OCI-LY3 (cell line): Measurements from ENCODE around the gene PIP4K2C.

Experiments
- H2AFZ ChIP-seq: fragments of 200-600, 300-600 bp; shearing (Covaris generic); 2 replicates; pipeline ENCODE4 v1.6.0; 2014; ENCODE audit warnings: antibody characterized with exemption, low read depth, low read length
- H3K27ac ChIP-seq: fragments of 200-600, 300-600 bp; sonication (generic); 2 replicates; pipeline ENCODE4 v1.5.1; 2014; ENCODE audit warnings: mild to moderate bottlenecking, low read length, moderate library complexity, mixed read lengths
- H3K27me3 ChIP-seq: fragments of 200-600, 300-600 bp; sonication (generic); 2 replicates; pipeline ENCODE4 v1.6.1; 2014; ENCODE audit warnings: low read depth, low read length, mixed read lengths
- H3K36me3 ChIP-seq: fragments of 200-600, 300-600 bp; sonication (generic); replicated peaks from 2 replicates; pipeline ENCODE3; 2014; ENCODE audit warnings: low read depth, low read length, mixed read lengths
- H3K4me1 ChIP-seq: fragments of 300-600, 200-600 bp; sonication (generic); 2 replicates; pipeline ENCODE4 v1.6.1; 2014; ENCODE audit warnings: low read length, mixed read lengths
- H3K4me2 ChIP-seq: fragments of 200-600, 300-600 bp; sonication (generic); 2 replicates; pipeline ENCODE4 v1.6.1; 2014; ENCODE audit warnings: low read length, mixed read lengths
- H3K4me3 ChIP-seq: fragments of 300-600, 200-600 bp; sonication (generic); 2 replicates; pipeline ENCODE4 v1.5.1; 2014; ENCODE audit warnings: antibody characterized with exemption, mild to moderate bottlenecking, low read length, moderate library complexity
- H3K79me2 ChIP-seq: fragments of 300-600, 200-600 bp; shearing (Covaris generic); 2 replicates; pipeline ENCODE4 v1.6.1; 2014; ENCODE audit warnings: mild to moderate bottlenecking, low read length, mixed read lengths
- H3K9ac ChIP-seq: fragments of 300-600, 200-600 bp; shearing (Covaris generic); 2 replicates; pipeline ENCODE4 v1.6.0; 2014; ENCODE audit warnings: mild to moderate bottlenecking, low read length, moderate library complexity
- H3K9me3 ChIP-seq: fragments of 200-600, 300-600 bp; shearing (Covaris generic); 2 replicates; pipeline ENCODE4 v1.6.1; 2014; ENCODE audit warnings: low read length, mixed read lengths; ENCODE audit not compliant: insufficient read depth
- H4K20me1 ChIP-seq: fragments of 200-600, 300-600 bp; sonication (generic); 2 replicates; pipeline ENCODE4 v1.6.1; 2016; ENCODE audit warnings: low read length, mixed read lengths; ENCODE audit not compliant: insufficient read depth
- CTCF ChIP-seq: fragments of 200-600, 300-600 bp; sonication (generic); IDR thresholded peaks from 2 replicates; pipeline ENCODE4 v1.5.1; 2014; ENCODE audit warnings: antibody characterized with exemption, low read length, low read depth
- EZH2phosphoT487 ChIP-seq: fragments of 200-600 bp; shearing (Covaris generic); IDR thresholded peaks from 2 replicates; pipeline ENCODE4 v1.6.1; 2018; ENCODE audit warnings: antibody characterized with exemption, mixed run types, low read depth

PIP4K2C gene

DNA sequence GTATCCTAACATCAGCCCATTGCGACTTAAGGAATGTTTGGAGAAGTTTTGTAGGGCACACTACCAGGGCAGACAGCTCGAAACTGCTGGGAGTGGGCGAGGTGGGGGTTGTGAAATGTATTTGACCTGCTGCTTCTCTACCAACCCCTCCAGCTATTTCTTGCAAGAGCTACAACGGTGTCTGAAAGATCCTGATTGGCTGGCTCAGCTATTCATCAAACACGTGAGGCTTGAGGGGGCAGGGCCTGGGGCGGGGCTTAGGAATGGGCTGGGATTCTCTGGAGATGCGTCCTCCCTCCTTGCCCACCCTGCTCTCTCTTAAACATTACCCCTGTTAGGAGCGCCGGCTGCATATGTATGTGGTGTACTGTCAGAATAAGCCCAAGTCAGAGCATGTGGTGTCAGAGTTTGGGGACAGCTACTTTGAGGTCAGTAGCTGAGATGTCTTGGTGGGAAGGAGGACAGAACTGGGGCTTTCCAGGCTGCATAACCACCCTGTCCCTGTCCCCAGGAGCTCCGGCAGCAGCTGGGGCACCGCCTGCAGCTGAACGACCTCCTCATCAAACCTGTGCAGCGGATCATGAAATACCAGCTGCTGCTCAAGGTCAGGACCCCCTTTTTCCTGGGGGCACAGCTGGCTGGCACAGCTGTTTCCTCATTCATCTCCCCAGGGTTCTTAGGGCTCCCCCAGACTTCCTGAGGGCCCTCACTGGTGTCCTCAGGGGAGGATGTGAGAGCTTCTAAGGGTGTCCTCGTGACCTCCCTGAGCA, 23.4 kb downstream of the PIP4K2C start:
- no peaks in the 10 kb centered on the region for H3K27me3 ChIP-seq
- peaks cover 4% of the 10 kb centered on the region for H3K36me3 ChIP-seq
- TF ChIP-seq CTCF (no peak), EZH2phosphoT487 (no peak)

GRCh38 chr12:57614948-57615500, 24.0 kb downstream of the PIP4K2C start:
- peak overlapping the region; percentile 56; the same call in 1 of the 2 replicates for H3K4me2 ChIP-seq
- H3K27me3 ChIP-seq = no peaks in the 10 kb centered on the region
- peaks cover 4% of the 10 kb centered on the region for H3K36me3 ChIP-seq

More for the DNA sequence above, 23.4 kb downstream of the PIP4K2C start:
- Histone ChIP-seq H3K27ac (peak overlapping the region; percentile 30; the same call in 1 of the 2 replicates), H3K79me2 (no peaks in the 10 kb centered on the region), H3K9ac (no peak overlapping the region), H4K20me1 (no peaks in the 10 kb centered on the region), H3K9me3 (no peaks in the 10 kb centered on the region), H2AFZ (no peak overlapping the region), H3K4me2 (peak overlapping the region; percentile 56), H3K4me3 (peak overlapping the region; percentile 26), H3K4me1 (peaks cover 28% of the 10 kb centered on the region)

DNA sequence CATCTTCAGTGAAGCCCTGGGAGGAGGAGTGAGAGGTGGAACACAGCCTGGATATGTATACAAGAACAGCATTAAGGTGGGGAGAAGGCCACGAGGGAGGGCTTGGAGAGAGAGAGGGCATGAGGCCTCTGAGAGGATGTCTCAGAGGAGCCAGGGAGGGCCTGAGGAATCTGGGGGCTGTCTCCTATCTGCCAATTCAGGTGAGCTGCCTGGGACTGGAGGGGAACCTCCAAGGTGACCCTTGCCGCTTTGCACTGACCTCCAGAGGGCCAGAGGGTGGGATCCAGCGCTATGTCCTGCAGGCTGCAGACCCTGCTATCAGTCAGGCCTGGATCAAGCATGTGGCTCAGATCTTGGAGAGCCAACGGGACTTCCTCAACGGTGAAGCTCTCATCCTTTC, 24.6 kb downstream of the PIP4K2C start:
- no peak overlapping the region for H3K9ac ChIP-seq
- no peak overlapping the region for H3K4me2 ChIP-seq
- peaks cover 4% of the 10 kb centered on the region for H3K36me3 ChIP-seq
- no peaks in the 10 kb centered on the region for H3K79me2 ChIP-seq
- peaks cover 27% of the 10 kb centered on the region for H3K4me1 ChIP-seq
- H3K27ac ChIP-seq = no peak overlapping the region
- no peaks in the 10 kb centered on the region for H3K9me3 ChIP-seq
- TF ChIP-seq EZH2phosphoT487 (no peak), CTCF (no peak)
- no peaks in the 10 kb centered on the region for H4K20me1 ChIP-seq
- no peaks in the 10 kb centered on the region for H3K27me3 ChIP-seq
- no peak overlapping the region for H3K4me3 ChIP-seq
- H2AFZ ChIP-seq = no peak overlapping the region

More at GRCh38 chr12:57614948-57615500, 24.0 kb downstream of the PIP4K2C start:
- no peak for TF ChIP-seq CTCF
- no peak for TF ChIP-seq EZH2phosphoT487
- Histone ChIP-seq H3K79me2 (no peaks in the 10 kb centered on the region), H4K20me1 (no peaks in the 10 kb centered on the region), H3K4me1 (peaks cover 28% of the 10 kb centered on the region), H2AFZ (no peak overlapping the region), H3K9me3 (no peaks in the 10 kb centered on the region), H3K4me3 (no peak overlapping the region), H3K9ac (no peak overlapping the region), H3K27ac (no peak overlapping the region)

DNA sequence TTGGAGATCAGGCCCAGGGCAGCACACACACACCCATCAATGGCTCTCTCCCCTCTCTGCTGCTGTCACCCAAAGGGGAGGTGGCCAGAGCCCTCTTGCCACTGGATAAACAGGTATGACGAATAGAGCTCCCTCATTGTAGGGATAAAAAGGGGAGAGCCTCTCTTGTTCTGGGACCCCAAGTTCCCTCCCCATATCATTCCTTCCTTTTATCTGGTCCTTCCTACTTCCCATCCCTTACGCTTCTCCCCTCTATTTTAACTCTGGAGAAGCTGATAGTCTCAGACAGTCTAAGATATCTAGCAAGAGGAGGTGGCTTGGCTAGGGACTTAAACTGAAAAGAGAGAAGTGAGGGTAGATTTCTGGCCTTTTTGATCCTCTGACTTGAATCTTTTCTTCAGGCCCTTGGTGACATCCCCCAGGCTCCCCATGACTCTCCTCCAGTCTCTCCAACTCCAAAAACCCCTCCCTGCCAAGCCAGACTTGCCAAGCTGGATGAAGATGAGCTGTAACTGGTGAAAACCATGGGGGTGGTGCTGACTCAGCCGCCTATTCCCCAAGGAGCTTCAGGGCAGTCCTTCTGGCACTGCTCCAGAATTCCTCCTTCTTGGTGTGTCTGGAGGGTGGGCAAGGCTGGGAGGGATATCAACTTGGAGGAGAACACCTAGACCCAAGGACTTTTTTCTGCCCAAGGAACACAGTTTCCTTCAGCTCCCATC, 25.6 kb downstream of the PIP4K2C start:
- Histone ChIP-seq H3K9me3 (no peaks in the 10 kb centered on the region), H4K20me1 (no peaks in the 10 kb centered on the region), H3K4me3 (no peak overlapping the region), H3K27ac (no peak overlapping the region), H3K4me2 (no peak overlapping the region), H3K36me3 (peaks cover 4% of the 10 kb centered on the region), H3K4me1 (peaks cover 22% of the 10 kb centered on the region), H3K9ac (no peak overlapping the region), H3K79me2 (no peaks in the 10 kb centered on the region), H2AFZ (no peak overlapping the region), H3K27me3 (no peaks in the 10 kb centered on the region)
- TF ChIP-seq CTCF (no peak), EZH2phosphoT487 (no peak)
